ENCODE measurements around the gene SLC7A8. TPM values are rescaled to one million over a fixed set of nuclear protein-coding genes. Genes with fewer than 3 reads are reported as not detected.

Gene SLC7A8
- total RNA-seq, 1 donor from 2014 or later: 1.8 TPM

- Mint-ChIP-seq H3K36me3 (ENCODE audit: low read depth) (peaks cover 26% of the 10 kb centered on the region), H3K4me3 (no peak overlapping the region), H3K4me1 (peaks cover 20% of the 10 kb centered on the region), H3K27ac (no peak overlapping the region), H3K27me3 (no peaks in the 10 kb centered on the region), H3K9me3 (no peaks in the 10 kb centered on the region)
- ATAC-seq (ENCODE audit: low read depth): no peak
- CTCF ChIA-PET: interaction anchor here (0.9 kb wide), 1 partner anchor 19 kb away, joined by 3 read pairs; no protein-coding TSS in a partner anchor
- TF ChIP-seq, protein P1, sequence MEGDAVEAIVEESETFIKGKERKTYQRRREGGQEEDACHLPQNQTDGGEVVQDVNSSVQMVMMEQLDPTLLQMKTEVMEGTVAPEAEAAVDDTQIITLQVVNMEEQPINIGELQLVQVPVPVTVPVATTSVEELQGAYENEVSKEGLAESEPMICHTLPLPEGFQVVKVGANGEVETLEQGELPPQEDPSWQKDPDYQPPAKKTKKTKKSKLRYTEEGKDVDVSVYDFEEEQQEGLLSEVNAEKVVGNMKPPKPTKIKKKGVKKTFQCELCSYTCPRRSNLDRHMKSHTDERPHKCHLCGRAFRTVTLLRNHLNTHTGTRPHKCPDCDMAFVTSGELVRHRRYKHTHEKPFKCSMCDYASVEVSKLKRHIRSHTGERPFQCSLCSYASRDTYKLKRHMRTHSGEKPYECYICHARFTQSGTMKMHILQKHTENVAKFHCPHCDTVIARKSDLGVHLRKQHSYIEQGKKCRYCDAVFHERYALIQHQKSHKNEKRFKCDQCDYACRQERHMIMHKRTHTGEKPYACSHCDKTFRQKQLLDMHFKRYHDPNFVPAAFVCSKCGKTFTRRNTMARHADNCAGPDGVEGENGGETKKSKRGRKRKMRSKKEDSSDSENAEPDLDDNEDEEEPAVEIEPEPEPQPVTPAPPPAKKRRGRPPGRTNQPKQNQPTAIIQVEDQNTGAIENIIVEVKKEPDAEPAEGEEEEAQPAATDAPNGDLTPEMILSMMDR (IDR thresholded peaks at IDR 0.05): no peak
- no peak for DNase-seq
- intact Hi-C loops (cut with micrococcal nuclease): loop anchor here (2.0 kb wide), 1 partner anchor 213 kb away; no protein-coding TSS in a partner anchor
- POLR2A ChIA-PET: no interaction called here
Measured at GRCh38 chr14:23101213-23101970, 82.1 kb downstream of the SLC7A8 start.

DNA sequence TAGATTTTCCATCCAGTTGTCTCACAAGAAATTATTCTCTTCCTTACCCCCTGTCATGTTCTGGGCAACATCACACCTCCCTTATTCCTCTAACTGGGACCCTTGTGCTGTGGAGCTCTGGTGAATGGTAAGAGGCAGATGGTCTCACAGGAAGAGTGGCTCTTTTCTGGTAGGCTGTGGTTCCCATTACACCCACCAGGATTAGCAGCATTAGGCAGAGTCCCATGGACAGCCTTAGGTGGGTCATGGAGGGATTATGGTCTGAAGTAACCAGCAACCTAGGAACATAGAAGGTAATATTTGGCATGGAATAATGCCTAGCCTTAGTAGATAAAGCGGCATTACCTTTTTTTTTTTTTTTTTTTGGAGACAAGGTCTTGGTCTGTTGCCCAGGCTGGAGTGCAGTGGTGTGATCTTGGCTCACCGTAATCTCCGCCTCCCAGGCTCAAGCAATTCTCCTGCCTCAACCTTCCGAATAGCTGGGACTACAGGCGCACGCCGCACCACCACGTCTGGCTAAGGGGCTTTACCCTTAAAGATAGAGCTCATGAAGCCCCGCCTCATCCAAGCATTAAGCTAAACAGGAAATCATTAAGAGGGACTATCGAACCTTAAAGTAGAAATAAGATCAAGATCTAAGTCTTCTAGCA is 84.1 kb downstream of the SLC7A8 start:
- H3K4me1 Mint-ChIP-seq: peaks cover 16% of the 10 kb centered on the region
- H3K9me3 Mint-ChIP-seq: no peaks in the 10 kb centered on the region
- DNase-seq: no peak
- no peak for ATAC-seq (ENCODE audit: low read depth)
- no peaks in the 10 kb centered on the region for H3K27me3 Mint-ChIP-seq
- H3K36me3 Mint-ChIP-seq (ENCODE audit: low read depth): peaks cover 26% of the 10 kb centered on the region
- TF ChIP-seq, protein P1 (IDR thresholded peaks at IDR 0.05): no peak
- intact Hi-C loops (cut with micrococcal nuclease): loop anchor here (10.0 kb wide), 2 partner anchors 455 to 1015 kb away; partner anchors contain the start of genes DCAF11, NRL, THTPA and ZFHX2
- CTCF ChIA-PET: no interaction called here
- POLR2A ChIA-PET: interaction anchor here (0.7 kb wide), 1 partner anchor 92 kb away, joined by 3 read pairs; no protein-coding TSS in a partner anchor
- no peak overlapping the region for H3K27ac Mint-ChIP-seq
- H3K4me3 Mint-ChIP-seq: no peak overlapping the region

GRCh38 chr14:23097786-23098185 is 85.7 kb downstream of the SLC7A8 start:
- H3K4me1 Mint-ChIP-seq: peaks cover 26% of the 10 kb centered on the region
- ATAC-seq (ENCODE audit: low read depth): no peak
- POLR2A ChIA-PET: no interaction called here

DNA sequence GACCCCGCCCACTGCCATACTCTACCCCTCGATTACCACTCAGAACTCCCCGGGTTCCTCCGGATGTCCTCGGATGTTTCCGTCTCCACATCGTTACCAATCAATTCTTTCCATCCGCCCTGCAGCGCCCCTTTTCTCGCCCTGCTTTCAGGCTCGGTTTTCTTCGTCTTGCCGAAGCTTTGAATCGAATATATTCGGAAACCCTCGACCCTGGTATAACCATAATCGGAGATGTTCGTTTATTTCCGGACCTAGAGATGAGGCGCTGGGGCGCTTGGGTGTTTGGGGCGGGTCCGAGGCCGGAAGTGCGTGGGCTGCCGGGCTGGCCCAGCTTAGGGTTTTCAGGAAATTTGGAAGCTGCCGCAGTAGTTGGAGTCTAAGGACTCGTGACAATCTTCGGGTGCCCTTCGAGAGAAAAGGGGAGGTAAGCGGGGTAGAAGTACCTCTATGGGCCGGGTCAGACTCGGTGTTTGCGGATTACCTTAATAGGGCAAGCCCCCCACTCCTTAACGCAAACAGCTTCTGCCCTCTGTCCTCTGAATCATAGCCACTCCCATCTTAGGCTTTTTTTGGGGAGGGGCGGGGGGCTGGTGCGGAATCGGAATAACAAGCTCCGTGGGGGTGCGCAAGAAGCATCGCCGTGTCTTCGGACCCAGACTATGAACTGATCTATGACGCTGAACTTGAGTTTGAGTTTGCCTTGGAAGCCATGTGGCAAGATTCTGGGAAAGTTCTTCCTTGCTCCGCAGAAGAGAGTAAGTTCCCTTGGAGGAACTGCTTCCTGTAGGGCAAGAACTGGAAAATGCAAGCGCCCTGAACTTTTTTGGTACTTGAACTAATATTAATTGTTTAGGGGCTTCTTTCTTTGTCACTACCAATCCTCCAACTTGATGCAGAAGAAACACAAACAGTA is 88.0 kb downstream of the SLC7A8 start, which contains the start of gene C14orf119:
TSS of gene C14orf119 (plus strand) at position 310 of the 913 bp plus-strand sequence. CDS start 2,154 bp downstream, outside the sequence.
- Mint-ChIP-seq H3K4me1 (peaks cover 34% of the 10 kb centered on the region), H3K4me3 (no peak within 1 kb of the TSS), H3K36me3 (ENCODE audit: low read depth) (peaks cover 45% of the 10 kb centered on the region), H3K9me3 (no peaks in the 10 kb centered on the region), H3K27me3 (no peaks in the 10 kb centered on the region), H3K27ac (no peak within 1 kb of the TSS)
- ATAC-seq (ENCODE audit: low read depth) (peak; percentile 87), DNase-seq (peak; percentile 77)
- CTCF ChIA-PET: interaction anchor here (1.1 to 3.0 kb wide), 13 partner anchors 11 to 494 kb away, joined by 3 to 28 read pairs (median 5); partner anchors contain the start of gene PRMT5
- intact Hi-C loops (cut with micrococcal nuclease): loop anchor here (1.0 to 10.0 kb wide), 11 partner anchors 25 to 1019 kb away; partner anchors contain the start of genes DAD1, DCAF11, NGDN and NRL
- POLR2A ChIA-PET: interaction anchor here (0.5 to 3.3 kb wide), 42 partner anchors 9 to 1619 kb away, joined by 3 to 50 read pairs (median 4); partner anchors contain the start of genes AP1G2, BCL2L2, CDH24 and CEBPE
- TF ChIP-seq, protein P1 (IDR thresholded peaks at IDR 0.05): no peak

More at GRCh38 chr14:23097786-23098185, 85.7 kb downstream of the SLC7A8 start:
- Mint-ChIP-seq H3K27ac (no peak overlapping the region), H3K9me3 (no peaks in the 10 kb centered on the region), H3K4me3 (peak overlapping the region; percentile 29), H3K27me3 (no peaks in the 10 kb centered on the region), H3K36me3 (ENCODE audit: low read depth) (peaks cover 34% of the 10 kb centered on the region)
- CTCF ChIA-PET: interaction anchor here (0.7 to 1.6 kb wide), 3 partner anchors 21 to 26 kb away, joined by 3 to 5 read pairs (median 4); no protein-coding TSS in a partner anchor
- TF ChIP-seq, protein P1 (IDR thresholded peaks at IDR 0.05): no peak
- DNase-seq: no peak
- intact Hi-C loops (cut with micrococcal nuclease): loop anchor here (10.0 kb wide), 2 partner anchors 457 to 1017 kb away; partner anchors contain the start of genes DCAF11, NRL, THTPA and ZFHX2

Data from activated B cell treated with CpG ODN at 0.5 μM for 24 hours (primary cell).